ENCODE results near the gene HDAC9.
A peak's percentile ranks its signal among the peaks of the same experiment; 100 is the strongest.

HDAC9 gene

DNA sequence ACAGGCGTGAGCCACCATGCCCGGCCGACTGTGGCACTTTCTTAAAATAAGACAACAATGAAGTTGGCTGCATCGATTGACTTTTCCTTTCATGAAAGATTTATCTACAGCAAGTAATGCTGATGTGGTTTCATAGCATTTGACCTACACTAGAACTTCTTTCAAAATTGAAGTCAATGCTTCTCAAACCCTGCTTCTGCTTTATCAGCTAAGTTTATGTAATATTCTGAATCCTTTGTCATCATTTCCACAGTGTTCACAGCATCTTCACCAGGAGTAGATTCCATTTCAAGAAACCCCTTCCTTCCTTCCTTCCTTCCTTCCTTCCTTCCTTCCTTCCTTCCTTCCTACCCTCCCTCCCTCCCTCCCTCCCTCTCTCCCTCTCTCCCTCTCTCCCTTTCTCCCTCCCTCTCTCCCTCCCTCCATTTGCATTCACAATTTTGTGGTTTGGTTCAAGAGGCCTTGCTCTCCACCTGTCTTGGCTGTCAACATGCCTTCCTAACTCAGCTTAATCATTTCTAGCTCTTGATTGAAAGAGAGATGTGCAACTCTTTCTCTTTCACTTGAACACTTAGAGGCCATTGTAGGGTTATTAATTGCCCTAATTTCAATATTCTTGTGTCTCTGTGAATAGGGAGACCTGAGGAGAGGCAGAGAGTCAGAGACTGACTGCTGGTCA lies 52.1 kb downstream of the HDAC9 start:
- Histone ChIP-seq H3K9me3 (ENCODE audit: control insufficient read depth, low read length) (no peaks in the 10 kb centered on the region), H3K36me3 (ENCODE audit: control insufficient read depth, insufficient read depth, low read length, severe bottlenecking) (peaks cover 11% of the 10 kb centered on the region), H3K4me1 (ENCODE audit: control insufficient read depth, insufficient read depth, low read length) (peaks cover 5% of the 10 kb centered on the region), H3K27me3 (replicated peaks; ENCODE audit: control insufficient read depth, insufficient read depth, low read length) (no peaks in the 10 kb centered on the region), H3K4me3 (ENCODE audit: low read length) (no peak overlapping the region), H3K9ac (ENCODE audit: low read length) (no peak overlapping the region)
- DNase-seq (ENCODE audit: low read depth): no peak

DNA sequence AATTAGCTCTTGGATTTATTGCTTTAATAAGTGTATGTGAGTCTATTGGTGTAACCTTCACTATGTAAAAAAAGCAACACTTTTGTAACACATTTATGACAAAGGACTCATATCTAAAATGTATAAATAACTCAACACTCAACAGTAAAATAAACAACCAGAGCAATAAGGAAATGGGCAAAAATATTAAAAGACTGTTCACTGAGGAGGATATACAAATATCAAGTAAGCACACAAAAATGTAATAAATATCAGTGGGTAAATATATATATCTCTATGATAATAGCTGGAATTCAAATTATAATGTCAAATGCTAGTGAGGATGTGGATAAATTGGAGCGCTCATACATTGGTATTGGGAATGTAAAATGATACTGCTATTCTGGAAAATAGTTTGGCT lies 53.0 kb downstream of the HDAC9 start:
- no peaks in the 10 kb centered on the region for H3K27me3 ChIP-seq (replicated peaks; ENCODE audit: control insufficient read depth, insufficient read depth, low read length)
- DNase-seq (ENCODE audit: low read depth): no peak
- peaks cover 10% of the 10 kb centered on the region for H3K4me1 ChIP-seq (ENCODE audit: control insufficient read depth, insufficient read depth, low read length)
- H3K36me3 ChIP-seq (ENCODE audit: control insufficient read depth, insufficient read depth, low read length, severe bottlenecking): peaks cover 11% of the 10 kb centered on the region
- H3K4me3 ChIP-seq (ENCODE audit: low read length): no peak overlapping the region
- no peak overlapping the region for H3K9ac ChIP-seq (ENCODE audit: low read length)
- no peaks in the 10 kb centered on the region for H3K9me3 ChIP-seq (ENCODE audit: control insufficient read depth, low read length)

DNA sequence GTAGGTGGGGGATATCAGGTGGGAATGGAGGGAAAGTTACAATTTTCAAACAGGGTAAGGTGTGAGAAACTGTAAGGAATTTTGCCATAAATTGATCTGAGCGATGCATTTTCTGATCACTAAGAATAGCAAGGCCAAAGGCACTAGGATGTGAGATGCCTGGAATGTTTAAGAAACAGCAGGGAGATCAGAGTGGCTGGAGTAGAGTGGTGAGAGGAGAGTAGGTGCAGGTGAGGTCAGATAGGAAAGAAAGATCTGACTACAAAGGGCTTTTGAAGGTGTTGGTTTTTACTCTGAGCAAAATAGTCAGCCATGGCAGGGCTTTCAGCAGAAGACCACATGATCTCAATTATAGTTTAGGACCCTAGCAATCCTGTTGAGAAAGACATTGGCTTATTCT lies 55.0 kb downstream of the HDAC9 start:
- H3K4me3 ChIP-seq (ENCODE audit: low read length): no peak overlapping the region
- peaks cover 3% of the 10 kb centered on the region for H3K36me3 ChIP-seq (ENCODE audit: control insufficient read depth, insufficient read depth, low read length, severe bottlenecking)
- no peaks in the 10 kb centered on the region for H3K27me3 ChIP-seq (replicated peaks; ENCODE audit: control insufficient read depth, insufficient read depth, low read length)
- H3K9me3 ChIP-seq (ENCODE audit: control insufficient read depth, low read length): no peaks in the 10 kb centered on the region
- H3K4me1 ChIP-seq (ENCODE audit: control insufficient read depth, insufficient read depth, low read length): peaks cover 18% of the 10 kb centered on the region
- no peak for DNase-seq (ENCODE audit: low read depth)
- H3K9ac ChIP-seq (ENCODE audit: low read length): no peak overlapping the region

DNA sequence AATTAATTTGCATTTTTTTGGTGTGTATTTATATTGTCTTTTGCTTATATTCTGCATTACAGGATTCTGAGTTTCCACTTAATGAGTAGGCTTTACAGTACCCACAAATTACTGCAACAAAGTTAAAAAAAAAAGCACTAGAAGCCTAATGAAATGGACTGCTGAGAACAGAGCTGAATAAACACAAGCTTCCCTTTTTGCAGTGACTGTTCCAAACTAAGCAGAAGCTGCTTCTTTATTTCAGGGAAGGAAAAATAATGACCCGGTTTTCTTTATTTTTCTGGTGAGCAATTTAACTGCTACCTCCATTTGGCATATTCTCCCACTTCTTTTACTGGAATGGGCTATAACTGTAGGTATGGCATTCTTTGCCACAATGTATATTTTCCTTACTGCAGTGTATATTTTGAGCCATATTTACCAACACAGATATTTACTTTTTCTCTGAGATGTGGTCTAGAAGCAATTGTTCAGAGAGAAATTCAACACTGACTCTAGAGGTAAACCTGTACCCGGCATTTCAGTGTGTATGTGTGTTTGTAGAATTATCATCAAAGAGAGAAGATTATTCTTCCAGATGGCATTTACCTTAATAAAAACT lies 56.9 kb downstream of the HDAC9 start:
- Histone ChIP-seq H3K36me3 (ENCODE audit: control insufficient read depth, insufficient read depth, low read length, severe bottlenecking) (peaks cover 3% of the 10 kb centered on the region), H3K4me1 (ENCODE audit: control insufficient read depth, insufficient read depth, low read length) (peaks cover 18% of the 10 kb centered on the region), H3K4me3 (ENCODE audit: low read length) (no peak overlapping the region), H3K9ac (ENCODE audit: low read length) (peak overlapping the region; percentile 20), H3K9me3 (ENCODE audit: control insufficient read depth, low read length) (no peaks in the 10 kb centered on the region), H3K27me3 (replicated peaks; ENCODE audit: control insufficient read depth, insufficient read depth, low read length) (no peaks in the 10 kb centered on the region)
- peak; percentile 17 for DNase-seq (ENCODE audit: low read depth)

DNA sequence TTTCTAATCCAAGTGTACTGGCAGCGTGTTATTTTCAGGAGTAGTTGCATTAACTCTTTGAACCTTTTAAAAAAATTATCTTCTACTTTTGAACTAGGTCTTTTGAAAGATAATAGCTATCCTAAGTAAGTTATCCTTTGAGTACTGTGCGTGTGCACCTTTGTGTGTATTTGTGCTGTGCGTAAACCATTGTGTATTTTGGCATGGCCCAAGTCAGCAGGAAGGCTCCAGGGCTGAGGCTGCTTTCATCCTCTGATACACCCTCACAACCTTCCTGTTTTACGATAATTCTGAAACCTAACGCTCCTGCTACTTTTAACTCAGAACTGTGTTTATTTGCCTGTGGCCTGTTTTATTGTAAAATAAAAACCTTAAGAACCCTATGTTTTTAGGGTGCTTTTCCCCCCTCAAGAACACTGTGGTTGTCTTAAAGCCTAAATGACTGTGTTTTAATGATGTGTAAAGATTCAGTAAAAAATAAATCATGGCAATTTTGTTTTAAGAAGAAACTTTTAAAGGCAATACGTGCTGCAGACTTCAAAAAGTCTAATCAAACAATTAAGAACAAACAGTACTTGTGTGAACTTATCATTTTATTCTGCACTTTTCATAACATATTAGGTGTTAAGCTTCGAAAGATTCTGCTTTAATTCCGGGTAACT lies 57.5 kb downstream of the HDAC9 start:
- no peak for DNase-seq (ENCODE audit: low read depth)
- Histone ChIP-seq H3K4me3 (ENCODE audit: low read length) (no peak overlapping the region), H3K36me3 (ENCODE audit: control insufficient read depth, insufficient read depth, low read length, severe bottlenecking) (peaks cover 2% of the 10 kb centered on the region), H3K9ac (ENCODE audit: low read length) (no peak overlapping the region), H3K27me3 (replicated peaks; ENCODE audit: control insufficient read depth, insufficient read depth, low read length) (no peaks in the 10 kb centered on the region), H3K9me3 (ENCODE audit: control insufficient read depth, low read length) (no peaks in the 10 kb centered on the region), H3K4me1 (ENCODE audit: control insufficient read depth, insufficient read depth, low read length) (peaks cover 19% of the 10 kb centered on the region)

DNA sequence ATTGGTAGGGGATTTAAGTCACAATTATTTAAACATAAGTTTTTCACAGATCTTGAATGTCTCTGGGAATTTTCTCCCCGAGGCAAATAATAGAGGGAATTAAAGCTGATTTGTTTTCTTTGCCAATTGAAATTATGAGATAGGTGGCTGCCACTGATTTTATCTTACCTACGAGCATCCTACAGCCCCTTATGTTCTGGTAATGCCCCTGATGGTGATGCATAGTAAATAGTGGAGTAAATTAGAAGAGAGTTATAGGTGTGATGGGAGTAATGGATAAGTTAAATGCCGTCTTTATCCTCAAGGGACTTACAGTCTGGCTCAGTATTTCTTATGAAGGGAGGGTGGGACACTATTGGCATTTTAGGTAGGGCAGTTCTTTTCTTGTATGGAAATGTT lies 58.1 kb downstream of the HDAC9 start:
- no peak for DNase-seq (ENCODE audit: low read depth)
- Histone ChIP-seq H3K4me3 (ENCODE audit: low read length) (no peak overlapping the region), H3K4me1 (ENCODE audit: control insufficient read depth, insufficient read depth, low read length) (peaks cover 22% of the 10 kb centered on the region), H3K9me3 (ENCODE audit: control insufficient read depth, low read length) (no peaks in the 10 kb centered on the region), H3K27me3 (replicated peaks; ENCODE audit: control insufficient read depth, insufficient read depth, low read length) (no peaks in the 10 kb centered on the region), H3K36me3 (ENCODE audit: control insufficient read depth, insufficient read depth, low read length, severe bottlenecking) (no peaks in the 10 kb centered on the region), H3K9ac (ENCODE audit: low read length) (no peak overlapping the region)

DNA sequence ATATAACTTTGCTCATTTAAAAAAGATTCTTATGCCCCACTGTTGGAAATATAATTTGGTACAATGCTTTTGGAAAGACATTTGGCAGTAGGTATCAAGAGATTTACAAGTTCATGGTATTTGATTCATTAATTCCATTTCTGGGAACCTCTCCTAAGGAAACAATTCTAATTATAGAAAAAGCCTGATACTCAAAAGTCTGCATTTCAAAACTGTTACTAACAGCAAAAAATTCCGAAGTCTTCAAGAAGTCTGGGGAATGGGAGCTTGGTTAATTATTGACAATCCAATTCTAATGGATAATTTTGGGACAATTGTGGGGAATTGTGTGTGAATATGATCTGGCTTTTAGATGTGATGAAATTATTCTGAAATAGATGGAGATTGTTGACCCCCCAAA lies 59.6 kb downstream of the HDAC9 start:
- DNase-seq (ENCODE audit: low read depth): peak; percentile 43
- Histone ChIP-seq H3K4me3 (ENCODE audit: low read length) (no peak overlapping the region), H3K36me3 (ENCODE audit: control insufficient read depth, insufficient read depth, low read length, severe bottlenecking) (no peaks in the 10 kb centered on the region), H3K27me3 (replicated peaks; ENCODE audit: control insufficient read depth, insufficient read depth, low read length) (no peaks in the 10 kb centered on the region), H3K9me3 (ENCODE audit: control insufficient read depth, low read length) (no peaks in the 10 kb centered on the region), H3K4me1 (ENCODE audit: control insufficient read depth, insufficient read depth, low read length) (peaks cover 22% of the 10 kb centered on the region), H3K9ac (ENCODE audit: low read length) (no peak overlapping the region)

DNA sequence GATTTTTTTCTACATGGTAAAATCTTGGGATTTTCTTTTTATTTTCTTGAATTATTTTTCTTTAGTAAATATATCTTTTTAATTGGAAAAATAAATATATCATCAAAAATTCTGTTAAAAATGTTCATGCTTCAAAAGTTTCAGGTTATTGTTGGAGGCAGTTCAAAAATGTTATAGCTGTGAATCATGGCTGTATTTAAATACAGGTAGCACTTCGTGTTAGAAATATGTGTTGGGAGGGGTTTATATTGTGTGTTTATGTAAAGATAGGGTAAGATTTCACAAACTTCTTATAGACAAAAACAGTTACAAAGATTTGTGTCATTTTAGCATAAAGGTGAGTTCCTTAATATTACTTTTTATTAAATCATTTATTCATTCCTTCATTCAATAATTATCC lies 60.4 kb downstream of the HDAC9 start:
- Histone ChIP-seq H3K4me1 (ENCODE audit: control insufficient read depth, insufficient read depth, low read length) (peaks cover 22% of the 10 kb centered on the region), H3K4me3 (ENCODE audit: low read length) (no peak overlapping the region), H3K9ac (ENCODE audit: low read length) (no peak overlapping the region), H3K36me3 (ENCODE audit: control insufficient read depth, insufficient read depth, low read length, severe bottlenecking) (no peaks in the 10 kb centered on the region), H3K9me3 (ENCODE audit: control insufficient read depth, low read length) (no peaks in the 10 kb centered on the region), H3K27me3 (replicated peaks; ENCODE audit: control insufficient read depth, insufficient read depth, low read length) (no peaks in the 10 kb centered on the region)
- no peak for DNase-seq (ENCODE audit: low read depth)

DNA sequence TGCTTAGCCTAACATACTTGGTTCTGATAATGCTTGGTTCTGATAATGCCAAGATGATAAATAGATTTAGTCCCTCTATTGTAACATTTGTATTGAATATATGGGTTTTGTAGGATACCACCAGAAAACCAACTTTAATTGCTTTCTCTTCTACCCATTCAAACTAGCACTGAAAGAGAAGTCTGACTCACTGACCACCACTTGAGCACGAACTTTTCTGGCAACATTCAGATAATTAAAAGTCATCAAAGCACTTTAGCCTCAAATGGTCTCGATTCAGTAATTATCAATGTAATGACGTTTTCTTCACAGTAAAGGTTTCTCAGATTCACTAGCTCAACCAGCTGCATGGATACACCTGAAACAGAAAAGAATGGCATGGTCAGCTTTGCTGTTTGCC lies 63.0 kb downstream of the HDAC9 start:
- Histone ChIP-seq H3K9ac (ENCODE audit: low read length) (no peak overlapping the region), H3K27me3 (replicated peaks; ENCODE audit: control insufficient read depth, insufficient read depth, low read length) (no peaks in the 10 kb centered on the region), H3K36me3 (ENCODE audit: control insufficient read depth, insufficient read depth, low read length, severe bottlenecking) (no peaks in the 10 kb centered on the region), H3K4me1 (ENCODE audit: control insufficient read depth, insufficient read depth, low read length) (peaks cover 12% of the 10 kb centered on the region), H3K4me3 (ENCODE audit: low read length) (no peak overlapping the region), H3K9me3 (ENCODE audit: control insufficient read depth, low read length) (no peaks in the 10 kb centered on the region)
- DNase-seq (ENCODE audit: low read depth): no peak

DNA sequence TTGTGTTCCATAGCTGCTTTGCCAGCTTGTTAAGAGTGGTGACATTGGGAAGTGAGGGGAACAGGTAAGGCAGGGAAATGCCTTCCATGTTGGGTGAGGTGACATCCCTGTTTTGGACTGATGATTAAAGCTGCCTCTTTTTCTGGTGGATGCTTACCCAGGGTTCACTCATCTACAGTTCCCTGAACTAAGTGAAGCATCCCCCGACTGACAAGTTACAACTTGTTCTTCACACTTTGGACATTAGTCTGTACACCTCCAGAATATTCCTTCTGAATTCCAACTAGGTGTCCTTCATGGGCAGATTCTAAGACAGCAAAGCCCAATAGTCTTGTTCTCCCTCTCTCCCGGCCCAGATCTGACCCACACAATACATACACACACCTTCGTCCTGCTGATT lies 63.4 kb downstream of the HDAC9 start:
- H3K27me3 ChIP-seq (replicated peaks; ENCODE audit: control insufficient read depth, insufficient read depth, low read length): no peaks in the 10 kb centered on the region
- H3K36me3 ChIP-seq (ENCODE audit: control insufficient read depth, insufficient read depth, low read length, severe bottlenecking): no peaks in the 10 kb centered on the region
- no peak overlapping the region for H3K4me3 ChIP-seq (ENCODE audit: low read length)
- H3K9ac ChIP-seq (ENCODE audit: low read length): no peak overlapping the region
- DNase-seq (ENCODE audit: low read depth): no peak
- H3K4me1 ChIP-seq (ENCODE audit: control insufficient read depth, insufficient read depth, low read length): peaks cover 12% of the 10 kb centered on the region
- H3K9me3 ChIP-seq (ENCODE audit: control insufficient read depth, low read length): no peaks in the 10 kb centered on the region

DNA sequence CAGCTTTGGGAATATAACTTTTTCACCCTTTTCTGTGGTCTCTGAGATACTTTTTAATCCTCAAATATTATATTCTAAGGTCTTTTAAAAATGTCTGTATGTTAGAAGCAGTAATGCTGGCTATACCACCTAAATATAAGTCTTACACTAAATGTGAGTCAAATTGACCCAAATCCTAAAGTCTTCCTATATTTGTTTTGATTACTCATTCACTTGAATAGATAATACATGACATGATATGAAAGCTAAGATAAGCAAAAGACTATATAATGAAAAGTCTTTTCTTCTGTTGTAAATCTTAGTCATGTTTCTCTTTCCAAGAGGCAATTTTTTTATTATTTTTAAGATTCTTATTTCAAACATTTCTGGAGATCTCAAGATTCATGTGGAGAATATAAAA lies 64.2 kb downstream of the HDAC9 start:
- no peak for DNase-seq (ENCODE audit: low read depth)
- no peak overlapping the region for H3K4me3 ChIP-seq (ENCODE audit: low read length)

More for the DNA sequence above, 64.2 kb downstream of the HDAC9 start:
- no peaks in the 10 kb centered on the region for H3K36me3 ChIP-seq (ENCODE audit: control insufficient read depth, insufficient read depth, low read length, severe bottlenecking)
- H3K27me3 ChIP-seq (replicated peaks; ENCODE audit: control insufficient read depth, insufficient read depth, low read length): no peaks in the 10 kb centered on the region
- H3K9me3 ChIP-seq (ENCODE audit: control insufficient read depth, low read length): no peaks in the 10 kb centered on the region
- H3K4me1 ChIP-seq (ENCODE audit: control insufficient read depth, insufficient read depth, low read length): peaks cover 9% of the 10 kb centered on the region
- no peak overlapping the region for H3K9ac ChIP-seq (ENCODE audit: low read length)
